ENCODE measurements around the gene TTLL11. TPM values are rescaled to one million over a fixed set of nuclear protein-coding genes. Genes with fewer than 3 reads are reported as not detected.

TTLL11 gene
- total RNA-seq, 4 donors from 2014 or later, result 7.9 to 14.4 (median 9.7) TPM

DNA sequence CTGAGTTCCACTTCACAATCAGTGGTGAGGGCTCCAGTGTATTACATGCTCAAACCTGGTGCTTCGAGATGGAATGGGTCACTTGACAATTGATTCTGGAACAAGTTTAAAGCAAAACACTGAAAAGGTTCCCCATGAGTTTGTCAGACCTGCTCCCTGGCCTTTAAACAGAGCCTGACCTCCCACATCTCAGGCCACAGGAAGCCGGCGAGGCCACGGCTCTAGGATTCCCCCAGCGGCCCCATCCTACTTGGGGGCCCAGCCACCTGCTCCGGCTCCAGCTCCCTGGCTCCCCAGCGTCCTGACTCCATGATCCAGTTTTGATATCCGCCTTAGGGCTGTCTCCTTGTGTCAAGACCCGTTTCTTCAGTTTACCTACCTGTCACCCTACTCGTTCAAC is 62.0 kb downstream of the TTLL11 start:
- intact Hi-C loops (cut with DNase I), result no loop called here
- no peak for TF ChIP-seq CTCF (IDR thresholded peaks at IDR 0.05)
- TF ChIP-seq POLR2A (IDR thresholded peaks at IDR 0.05), result no peak
- Histone ChIP-seq H3K27ac (no peak overlapping the region), H3K36me3 (no peaks in the 10 kb centered on the region), H3K4me3 (replicated peaks in 1 of 3) (no peak overlapping the region), H3K4me1 (no peaks in the 10 kb centered on the region), H3K27me3 (no peaks in the 10 kb centered on the region), H3K9me3 (no peaks in the 10 kb centered on the region)
- 85 to 88% methylated on average over 10 of the region's 10 CpGs for WGBS, 2 donors
- DNase-seq, result no peak

DNA sequence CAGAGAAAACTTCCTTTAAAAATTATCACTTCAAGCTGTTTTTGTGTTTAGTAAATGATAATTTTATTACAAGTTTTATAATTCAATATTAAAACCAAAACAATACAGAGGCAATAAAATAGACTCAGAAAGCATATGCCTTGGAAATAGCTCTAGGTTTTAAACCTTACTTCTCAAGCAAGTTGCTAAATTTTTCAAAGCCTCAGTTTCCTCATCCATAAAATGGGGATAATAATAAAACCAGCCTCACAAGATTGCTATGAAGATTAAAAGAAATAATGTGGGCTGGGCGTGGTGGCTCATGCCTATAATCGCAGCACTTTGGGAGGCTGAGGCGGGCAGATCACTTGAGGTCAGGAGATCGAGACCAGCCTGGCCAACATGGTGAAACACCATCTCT is 62.8 kb downstream of the TTLL11 start:
- H3K27ac ChIP-seq, result no peak overlapping the region
- no peaks in the 10 kb centered on the region for H3K9me3 ChIP-seq
- H3K36me3 ChIP-seq, result no peaks in the 10 kb centered on the region
- no peak for DNase-seq
- WGBS, 2 donors, result 97 to 99% methylated on average over 4 of the region's 4 CpGs
- H3K27me3 ChIP-seq, result no peaks in the 10 kb centered on the region
- TF ChIP-seq POLR2A (IDR thresholded peaks at IDR 0.05) (no peak), CTCF (IDR thresholded peaks at IDR 0.05) (no peak)
- H3K4me3 ChIP-seq (replicated peaks in 1 of 3), result no peak overlapping the region
- H3K4me1 ChIP-seq, result no peaks in the 10 kb centered on the region
- intact Hi-C loops (cut with DNase I), result no loop called here

DNA sequence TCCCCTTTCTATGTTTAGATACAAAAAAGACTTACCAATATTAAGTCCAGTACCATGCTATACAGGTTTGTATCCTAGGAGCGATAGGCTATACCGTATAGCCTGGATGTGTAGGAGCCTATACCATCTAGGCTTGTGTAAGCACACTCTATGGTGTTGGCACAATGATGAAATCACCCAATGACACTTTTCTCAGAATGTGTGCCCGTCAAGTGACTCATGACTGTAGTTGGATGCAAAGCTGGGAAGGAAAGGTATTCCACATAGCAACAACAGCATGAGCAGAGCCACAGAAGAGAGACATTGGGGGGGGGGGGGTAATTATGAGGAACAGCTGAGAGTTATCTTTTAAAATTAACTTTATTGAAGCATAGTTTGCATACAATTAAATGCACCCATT is 63.2 kb downstream of the TTLL11 start:
- H3K4me1 ChIP-seq, result no peaks in the 10 kb centered on the region
- intact Hi-C loops (cut with DNase I), result no loop called here
- WGBS, 2 donors, result 93 to 99% methylated on average over 3 of the region's 3 CpGs
- no peak for TF ChIP-seq POLR2A (IDR thresholded peaks at IDR 0.05)
- no peak for TF ChIP-seq CTCF (IDR thresholded peaks at IDR 0.05)
- H3K27ac ChIP-seq, result no peak overlapping the region
- no peak for DNase-seq
- no peaks in the 10 kb centered on the region for H3K36me3 ChIP-seq
- H3K4me3 ChIP-seq (replicated peaks in 1 of 3), result no peak overlapping the region
- no peaks in the 10 kb centered on the region for H3K9me3 ChIP-seq
- H3K27me3 ChIP-seq, result no peaks in the 10 kb centered on the region

DNA sequence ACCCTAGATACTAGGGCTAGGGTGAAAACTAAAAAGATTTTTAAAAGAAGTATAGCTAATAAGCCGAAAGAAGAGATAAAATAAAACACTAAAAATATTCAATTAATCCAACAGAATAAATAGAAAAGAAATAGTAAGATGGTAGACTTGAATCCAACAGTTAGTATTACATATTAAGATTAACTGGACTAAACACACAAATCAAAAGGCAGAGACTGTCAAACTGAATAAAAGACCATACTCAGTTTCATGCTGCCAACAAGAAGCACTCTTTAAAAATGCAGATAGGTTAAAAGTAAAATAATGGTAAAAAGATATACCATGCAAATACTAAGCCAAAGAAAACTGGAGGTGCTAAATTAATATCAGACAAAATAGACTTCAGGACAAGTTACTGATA is 65.0 kb downstream of the TTLL11 start:
- intact Hi-C loops (cut with DNase I), result no loop called here
- no peaks in the 10 kb centered on the region for H3K4me1 ChIP-seq
- no peak overlapping the region for H3K4me3 ChIP-seq (replicated peaks in 1 of 3)
- no peak for DNase-seq
- H3K36me3 ChIP-seq, result no peaks in the 10 kb centered on the region
- WGBS, 2 donors, result 94 to 97% methylated on average over 1 of the region's 1 CpG
- no peak for TF ChIP-seq CTCF (IDR thresholded peaks at IDR 0.05)
- TF ChIP-seq POLR2A (IDR thresholded peaks at IDR 0.05), result no peak
- no peaks in the 10 kb centered on the region for H3K9me3 ChIP-seq
- H3K27ac ChIP-seq, result no peak overlapping the region
- H3K27me3 ChIP-seq, result no peaks in the 10 kb centered on the region

DNA sequence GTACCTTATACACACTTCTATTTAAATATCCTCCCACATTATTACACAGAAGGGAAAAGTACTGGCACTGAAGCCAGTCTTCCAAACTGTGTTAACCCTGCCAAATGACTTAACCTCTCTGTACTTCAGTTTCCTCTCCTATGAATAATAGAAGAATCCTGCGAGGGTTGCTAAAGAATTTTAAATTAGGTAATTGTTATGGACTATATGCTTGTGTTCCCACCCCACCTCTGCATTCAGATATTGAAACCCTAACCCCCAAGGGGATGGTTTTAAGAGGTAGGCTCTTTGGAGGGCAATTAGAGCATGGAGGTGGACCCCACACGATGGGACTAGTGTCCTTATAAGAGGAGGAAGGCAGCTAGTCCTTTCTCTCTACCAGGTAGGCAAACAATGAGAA is 72.7 kb downstream of the TTLL11 start:
- 33 to 54% methylated on average over 2 of the region's 2 CpGs for WGBS, 2 donors

More for the DNA sequence above, 72.7 kb downstream of the TTLL11 start:
- Histone ChIP-seq H3K4me1 (no peaks in the 10 kb centered on the region), H3K9me3 (no peaks in the 10 kb centered on the region), H3K27me3 (no peaks in the 10 kb centered on the region), H3K36me3 (no peaks in the 10 kb centered on the region), H3K4me3 (replicated peaks in 1 of 3) (no peak overlapping the region), H3K27ac (no peak overlapping the region)
- no peak for TF ChIP-seq CTCF (IDR thresholded peaks at IDR 0.05)
- TF ChIP-seq POLR2A (IDR thresholded peaks at IDR 0.05), result no peak
- DNase-seq, result no peak
- intact Hi-C loops (cut with DNase I), result no loop called here
